NK-92 treated with Interleukin-12 subunit alpha and Interleukin-12 subunit beta, amount 100 ng/mL, for 24 hours (cell line): ENCODE results near the gene ZNF821.
"Not testable (repeated sequence)": the region's sequence is repeated elsewhere in the genome, so short reads cannot be mapped to it uniquely, and the experiment has no call there.

Source experiments
- DNase-seq: peaks from one replicate; lab custom pipeline; 2025; lab: John Stamatoyannopoulos, UW

ZNF821 gene

GRCh38 chr16:71902656-71903365 is 18.8 kb upstream of the ZNF821 start:
- no peak for DNase-seq

- DNase-seq, result no peak
Measured at GRCh38 chr16:71899171-71899570, 15.2 kb upstream of the ZNF821 start.

- no peak for DNase-seq
Measured at GRCh38 chr16:71896764-71897368, 12.9 kb upstream of the ZNF821 start.

- DNase-seq, result peak; percentile 52
Measured at GRCh38 chr16:71895679-71896365, 11.8 kb upstream of the ZNF821 start.

GRCh38 chr16:71894921-71895678 is 11.1 kb upstream of the ZNF821 start, which contains the start of gene IST1:
TSS of gene IST1 (plus strand) at chr16:71895531. CDS start at chr16:71915641, 20,110 bp downstream.
- DNase-seq, result peak; percentile 95

- DNase-seq, result no peak
Measured at GRCh38 chr16:71894229-71894920, 10.4 kb upstream of the ZNF821 start.

- DNase-seq, result no peak
Measured at GRCh38 chr16:71893888-71894228, 9.9 kb upstream of the ZNF821 start.

GRCh38 chr16:71889147-71889546 is 5.2 kb upstream of the ZNF821 start:
- DNase-seq, result no peak

- DNase-seq, result no peak
Measured at GRCh38 chr16:71885261-71885650, 1.3 kb upstream of the ZNF821 start.

GRCh38 chr16:71883168-71883848 is 674 bp downstream of the ZNF821 start:
- DNase-seq, result no peak

- DNase-seq, result peak; percentile 38
Measured at GRCh38 chr16:71882505-71883167, 1.3 kb downstream of the ZNF821 start.

GRCh38 chr16:71880176-71880575 is 3.8 kb downstream of the ZNF821 start:
- no peak for DNase-seq

- no peak for DNase-seq
Measured at GRCh38 chr16:71878911-71879310, 5.1 kb downstream of the ZNF821 start.

GRCh38 chr16:71873199-71873598 is 10.8 kb downstream of the ZNF821 start:
- DNase-seq, result no peak

GRCh38 chr16:71870818-71871217 is 13.2 kb downstream of the ZNF821 start:
- no peak for DNase-seq

- no peak for DNase-seq
Measured at GRCh38 chr16:71869089-71869488, 14.9 kb downstream of the ZNF821 start.

- DNase-seq, result no peak
Measured at GRCh38 chr16:71867939-71868338, 16.0 kb downstream of the ZNF821 start.

- DNase-seq, result not testable (repeated sequence)
Measured at GRCh38 chr16:71867175-71867574, 16.8 kb downstream of the ZNF821 start.

GRCh38 chr16:71865173-71865863 is 18.7 kb downstream of the ZNF821 start:
- DNase-seq, result no peak

GRCh38 chr16:71863995-71864394 is 20.0 kb downstream of the ZNF821 start:
- DNase-seq, result no peak
